ENCODE data around the gene ENTPD1. TPM values are rescaled to one million over a fixed set of nuclear protein-coding genes. Genes with fewer than 3 reads are reported as not detected.

ENTPD1 gene
- polyA plus RNA-seq, 3 donors, result 62.2 to 71.1 (median 70.4) TPM

DNA sequence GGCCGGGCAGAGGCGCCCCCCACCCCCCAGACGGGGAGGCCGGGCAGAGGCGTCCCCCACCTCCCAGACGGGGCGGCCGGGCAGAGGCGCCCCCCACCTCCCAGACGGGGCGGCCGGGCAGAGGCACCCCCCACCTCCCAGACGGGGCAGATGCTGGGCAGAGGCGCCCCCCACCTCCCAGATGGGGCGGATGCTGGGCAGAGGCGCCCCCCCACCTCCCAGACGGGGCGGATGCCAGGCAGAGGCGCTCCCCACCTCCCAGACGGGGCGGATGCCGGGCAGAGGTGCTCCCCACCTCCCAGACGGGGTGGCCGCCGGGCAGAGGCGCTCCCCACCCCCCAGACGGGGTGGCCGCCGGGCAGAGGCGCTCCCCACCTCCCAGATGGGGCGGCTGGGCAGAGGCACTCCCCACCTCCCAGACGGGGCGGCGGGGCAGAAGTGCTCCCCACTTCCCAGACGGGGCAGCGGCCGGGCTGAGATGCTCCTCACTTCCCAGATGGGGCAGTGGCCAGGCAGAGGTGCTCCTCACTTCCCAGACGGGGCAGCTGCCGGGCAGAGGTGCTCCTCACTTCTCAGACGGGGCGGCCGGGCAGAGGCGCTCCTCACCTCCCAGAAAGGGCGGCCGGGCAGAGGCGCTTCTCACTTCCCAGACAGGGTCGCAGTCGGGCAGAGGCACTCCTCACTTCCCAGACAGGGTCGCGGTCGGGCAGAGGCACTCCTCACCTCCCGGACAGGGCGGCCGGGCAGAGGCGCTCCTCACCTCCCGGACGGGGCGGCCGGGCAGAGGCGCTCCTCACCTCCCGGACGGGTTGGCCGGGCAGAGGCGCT, 53.6 kb downstream of the ENTPD1 start:
- intact Hi-C loops (cut with micrococcal nuclease), result no loop called here
- H3K9ac ChIP-seq (ENCODE audit: insufficient read depth, low read length, poor library complexity, severe bottlenecking), result no peak overlapping the region
- Mint-ChIP-seq H3K4me1 (peaks cover 46% of the 10 kb centered on the region), H3K27me3 (ENCODE audit: low read depth in 3 of 3) (peaks cover 0 to 3% (median 2%) of the 10 kb centered on the region in 3 donors), H3K27ac (no peak overlapping the region), H3K36me3 (peaks cover 44 to 57% of the 10 kb centered on the region in 2 donors), H3K4me3 (no peak overlapping the region), H3K9me3 (peaks cover 0 to 4% (median 2%) of the 10 kb centered on the region in 7 donors)
- peaks cover 20% of the 10 kb centered on the region for H3K79me2 ChIP-seq (ENCODE audit: insufficient read depth, low read length)
- H3K36me3 ChIP-seq (replicated peaks in 1 of 2; ENCODE audit: control insufficient read depth in 1 of 2, insufficient read depth in 2 of 2, low read length in 2 of 2), result peaks cover 5 to 23% of the 10 kb centered on the region in 2 donors
- no peak for DNase-seq
- H3K4me2 ChIP-seq (replicated peaks; ENCODE audit: extremely low read depth, low read length, poor library complexity, severe bottlenecking), result no peak overlapping the region
- no peak overlapping the region for H3K27ac ChIP-seq (ENCODE audit: low read depth in 1 of 2, low read length in 2 of 2)
- H3K9me3 ChIP-seq (replicated peaks in 1 of 2; ENCODE audit: control insufficient read depth in 1 of 2, insufficient read depth in 1 of 2, low read length in 2 of 2), result peaks cover 0 to 5% of the 10 kb centered on the region in 2 donors
- no peak for TF ChIP-seq CTCF (IDR thresholded peaks at IDR 0.05)
- WGBS (ENCODE audit: insufficient coverage), result 96% methylated on average over 23 of the region's 64 CpGs
- no peak overlapping the region for H3K4me3 ChIP-seq (replicated peaks in 1 of 3; ENCODE audit: low read depth in 2 of 3, low read length in 3 of 3)
- H3K4me1 ChIP-seq (ENCODE audit: control insufficient read depth in 1 of 2, insufficient read depth in 2 of 2, low read length in 2 of 2), result peaks cover 19 to 23% of the 10 kb centered on the region in 2 donors
- peaks cover 43% of the 10 kb centered on the region for H4K20me1 ChIP-seq (ENCODE audit: insufficient read depth, low read length)
- no peaks in the 10 kb centered on the region for H3K27me3 ChIP-seq (ENCODE audit: control insufficient read depth in 2 of 2, insufficient read depth in 2 of 2, low read length in 2 of 2)
- H2AFZ ChIP-seq (ENCODE audit: insufficient read depth, low read depth, low read length, poor library complexity, severe bottlenecking), result no peak overlapping the region

DNA sequence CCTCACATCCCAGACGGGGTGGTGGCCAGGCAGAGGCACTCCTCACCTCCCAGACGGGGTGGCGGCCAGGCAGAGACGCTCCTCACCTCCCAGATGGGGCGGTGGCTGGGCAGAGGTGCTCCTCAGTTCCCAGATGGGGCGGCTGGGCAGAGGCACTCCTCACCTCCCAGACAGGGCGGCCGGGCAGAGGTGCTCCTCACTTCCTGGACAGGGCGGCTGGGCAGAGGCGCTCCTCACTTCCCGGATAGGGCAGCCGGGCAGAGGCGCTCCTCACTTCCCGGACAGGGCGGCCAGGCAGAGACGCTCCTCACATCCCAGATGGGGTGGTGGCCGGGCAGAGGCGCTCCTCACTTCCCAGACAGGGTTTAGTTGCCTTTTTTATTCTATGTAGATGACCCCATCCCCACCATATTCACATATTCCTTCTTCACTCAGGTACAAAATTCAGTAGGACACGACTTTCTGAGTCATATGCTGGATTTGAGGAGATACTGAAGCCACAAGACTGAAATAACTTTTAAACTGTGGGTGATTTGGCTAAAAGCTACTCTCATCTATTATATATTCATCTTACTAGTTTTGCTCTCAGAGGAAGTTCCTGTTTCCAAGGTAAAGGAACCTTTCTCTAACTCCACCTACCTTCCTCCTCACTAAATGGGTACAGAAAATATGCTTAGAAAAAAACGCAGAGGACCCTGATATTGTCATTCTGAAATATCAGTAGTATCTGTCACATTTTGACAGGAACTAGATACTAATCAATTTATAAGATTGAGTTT, 54.4 kb downstream of the ENTPD1 start:
- peaks cover 5 to 28% of the 10 kb centered on the region in 2 donors for H3K36me3 ChIP-seq (replicated peaks in 1 of 2; ENCODE audit: control insufficient read depth in 1 of 2, insufficient read depth in 2 of 2, low read length in 2 of 2)
- DNase-seq, result no peak
- H3K9me3 Mint-ChIP-seq, result peaks cover 0 to 4% (median 2%) of the 10 kb centered on the region in 7 donors
- H3K27ac ChIP-seq (ENCODE audit: low read depth in 1 of 2, low read length in 2 of 2), result no peak overlapping the region
- H3K9ac ChIP-seq (ENCODE audit: insufficient read depth, low read length, poor library complexity, severe bottlenecking), result no peak overlapping the region
- intact Hi-C loops (cut with micrococcal nuclease), result no loop called here
- no peak overlapping the region for H3K4me3 Mint-ChIP-seq
- peaks cover 0 to 5% of the 10 kb centered on the region in 2 donors for H3K9me3 ChIP-seq (replicated peaks in 1 of 2; ENCODE audit: control insufficient read depth in 1 of 2, insufficient read depth in 1 of 2, low read length in 2 of 2)
- peaks cover 43% of the 10 kb centered on the region for H3K4me1 Mint-ChIP-seq
- no peak for TF ChIP-seq CTCF (IDR thresholded peaks at IDR 0.05)
- peaks cover 21 to 31% of the 10 kb centered on the region in 2 donors for H3K4me1 ChIP-seq (ENCODE audit: control insufficient read depth in 1 of 2, insufficient read depth in 2 of 2, low read length in 2 of 2)
- WGBS (ENCODE audit: insufficient coverage), result 98% methylated on average over 14 of the region's 20 CpGs
- H3K79me2 ChIP-seq (ENCODE audit: insufficient read depth, low read length), result peaks cover 21% of the 10 kb centered on the region
- peaks cover 43% of the 10 kb centered on the region for H4K20me1 ChIP-seq (ENCODE audit: insufficient read depth, low read length)
- H2AFZ ChIP-seq (ENCODE audit: insufficient read depth, low read depth, low read length, poor library complexity, severe bottlenecking), result no peak overlapping the region
- H3K27ac Mint-ChIP-seq, result no peak overlapping the region
- peaks cover 48 to 54% of the 10 kb centered on the region in 2 donors for H3K36me3 Mint-ChIP-seq
- no peak overlapping the region for H3K4me3 ChIP-seq (replicated peaks in 1 of 3; ENCODE audit: low read depth in 2 of 3, low read length in 3 of 3)
- no peak overlapping the region for H3K4me2 ChIP-seq (replicated peaks; ENCODE audit: extremely low read depth, low read length, poor library complexity, severe bottlenecking)
- peaks cover 0 to 3% (median 2%) of the 10 kb centered on the region in 3 donors for H3K27me3 Mint-ChIP-seq (ENCODE audit: low read depth in 3 of 3)
- H3K27me3 ChIP-seq (ENCODE audit: control insufficient read depth in 2 of 2, insufficient read depth in 2 of 2, low read length in 2 of 2), result no peaks in the 10 kb centered on the region

Data from CD14-positive monocyte (primary cell).